Measurements from ENCODE around the gene ABLIM1.

DNA sequence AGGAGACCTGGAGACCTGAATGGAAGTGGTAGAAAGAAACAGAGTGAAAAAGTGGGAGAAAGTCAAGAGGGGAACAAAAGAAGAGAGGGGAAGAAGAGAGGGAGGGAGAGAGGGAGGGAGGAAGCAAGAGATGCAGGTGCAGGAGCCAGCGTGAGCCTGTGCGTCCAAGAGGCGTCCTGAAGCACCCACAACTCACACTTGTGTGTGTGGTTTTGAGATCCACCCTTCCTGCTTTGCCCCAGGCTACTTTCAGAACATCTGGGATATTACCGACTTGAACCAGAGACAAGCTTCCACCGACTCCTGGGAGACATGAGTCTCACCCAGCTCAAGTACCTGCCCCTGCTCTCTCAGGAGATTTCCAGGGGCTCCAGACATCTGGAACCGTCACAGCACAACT, 263.5 kb downstream of the ABLIM1 start:
- TF ChIP-seq BHLHE40 (IDR thresholded peaks at IDR 0.05; ENCODE audit: borderline replicate concordance) (no peak), HDGF (IDR thresholded peaks at IDR 0.05; ENCODE audit: borderline replicate concordance) (no peak), CTBP1 (IDR thresholded peaks at IDR 0.05; ENCODE audit: borderline replicate concordance) (no peak), FOXK2 (IDR thresholded peaks at IDR 0.05) (no peak), SP1 (IDR thresholded peaks at IDR 0.05) (no peak), TARDBP (IDR thresholded peaks at IDR 0.05) (no peak), FOXM1 (IDR thresholded peaks at IDR 0.05; ENCODE audit: borderline replicate concordance) (no peak), ARNT (IDR thresholded peaks at IDR 0.05) (no peak), SUZ12 (IDR thresholded peaks at IDR 0.05) (no peak)

Measured in HEK293T (cell line).